HepG2 (cell line): ENCODE measurements around the gene STIMATE. TPM values are rescaled to one million over a fixed set of nuclear protein-coding genes. Genes with fewer than 3 reads are reported as not detected.

Source experiments
- FOXJ3 ChIP-seq: sonication (generic); formaldehyde crosslinking; IDR thresholded peaks from 2 replicates; pipeline ENCODE4 v1.4.0; 2020; ENCODE audit warnings: missing genetic modification reagents, mild to moderate bottlenecking, borderline replicate concordance
- GLMP ChIP-seq: sonication (generic); formaldehyde crosslinking; IDR thresholded peaks from 2 replicates; pipeline ENCODE4 v1.9.0; 2021; ENCODE audit warnings: missing genetic modification reagents, mild to moderate bottlenecking, borderline replicate concordance
- HHEX ChIP-seq: IDR thresholded peaks from 2 replicates; pipeline ENCODE4 v1.6.1; 2016; ENCODE audit warnings: control low read depth
- HOXA5 ChIP-seq: sonication (generic); formaldehyde crosslinking; IDR thresholded peaks from 2 replicates; pipeline ENCODE4 v1.4.0; 2020; ENCODE audit warnings: missing genetic modification reagents
- MXD4 ChIP-seq: IDR thresholded peaks from 2 replicates; pipeline ENCODE4 v1.6.1; 2016; ENCODE audit warnings: mild to moderate bottlenecking, missing biosample characterization, missing genetic modification reagents
- SIX1 ChIP-seq: sonication (generic); formaldehyde crosslinking; IDR thresholded peaks from 2 replicates; pipeline ENCODE4 v1.4.0; 2020; ENCODE audit warnings: missing genetic modification reagents, borderline replicate concordance
- SP4 ChIP-seq: sonication (generic); formaldehyde crosslinking; IDR thresholded peaks from 2 replicates; pipeline ENCODE4 v1.8.1; 2023; ENCODE audit warnings: mild to moderate bottlenecking, missing genetic modification reagents
- TFE3 ChIP-seq: IDR thresholded peaks from 2 replicates; pipeline ENCODE4 v1.6.1; 2016
- ZNF225 ChIP-seq: sonication (generic); formaldehyde crosslinking; IDR thresholded peaks from 2 replicates; pipeline ENCODE4 v1.4.0; 2020; ENCODE audit warnings: mild to moderate bottlenecking, missing genetic modification reagents
- ZNF263 ChIP-seq: sonication (generic); formaldehyde crosslinking; IDR thresholded peaks from 2 replicates; pipeline ENCODE4 v1.4.0; 2020; ENCODE audit warnings: missing genetic modification reagents
- ZNF331 ChIP-seq: sonication (generic); formaldehyde crosslinking; IDR thresholded peaks from 2 replicates; pipeline ENCODE4 v1.4.0; 2020; ENCODE audit warnings: missing genetic modification reagents
- ZNF432 ChIP-seq: sonication (generic); formaldehyde crosslinking; IDR thresholded peaks from 2 replicates; pipeline ENCODE4 v1.5.0; 2020; ENCODE audit warnings: missing genetic modification reagents, mild to moderate bottlenecking, borderline replicate concordance
- ZNF782 ChIP-seq: sonication (generic); formaldehyde crosslinking; IDR thresholded peaks from 2 replicates; pipeline ENCODE4 v1.4.0; 2020; ENCODE audit warnings: missing genetic modification reagents, mild to moderate bottlenecking, borderline replicate concordance
- polyA plus RNA-seq, 8 experiments: library from polyadenylated mRNA; depleted of rRNA in 3 of 8; stranded (reverse) in 7 of 8; unstranded in 1 of 8; fragments of >200 nt; fragmentation: Illumina TruSeq in 4 of 8; extraction: Trizol in 4 of 8; gene quantifications; 2 replicates each; pipeline versions ENCODE4 v1.2.1 to v1.2.3, GENCODE V29; 2011 to 2016; ENCODE audit warnings: low read depth in 4 of 8, missing spikeins in 1 of 8, mixed read lengths in 1 of 8; ENCODE audit not compliant: insufficient read depth in 1 of 8
- total RNA-seq, 5 experiments: library from RNA; depleted of rRNA; stranded (reverse); fragments of >200 nt; fragmentation: Illumina TruSeq; extraction: Trizol; gene quantifications; 2 replicates each; pipeline ENCODE4 v1.2.3, GENCODE V29; 2016; ENCODE audit warnings: low read depth in 1 of 5
- TF ChIP-seq, protein P1 (sequence below): sonication (generic); formaldehyde crosslinking; IDR thresholded peaks from 2 replicates; pipeline ENCODE4 v1.4.0; 2020; ENCODE audit warnings: mild to moderate bottlenecking, missing genetic modification reagents
- TF ChIP-seq, protein P2 (sequence below), 2 experiments: IDR thresholded peaks; 2 replicates each; pipeline ENCODE4 v1.6.1; 2011 to 2012; ENCODE audit warnings: low read length in 2 of 2, borderline replicate concordance in 1 of 2, low read depth in 1 of 2, mild to moderate bottlenecking in 1 of 2, moderate library complexity in 1 of 2
- TF ChIP-seq, protein P3 (sequence below): sonication (generic); formaldehyde crosslinking; IDR thresholded peaks from 2 replicates; pipeline ENCODE4 v1.5.1; 2020; ENCODE audit warnings: missing genetic modification reagents, mild to moderate bottlenecking, borderline replicate concordance

The STIMATE gene
- total and polyA plus RNA-seq, 2 of the 13 experiments (the other 11 are each of a cell fraction or from before 2014, with no cell fraction given), result 5.7 to 11.7 TPM

- TF ChIP-seq TFE3 (CRISPR knock-in tag), result peak; percentile 60; the same call in 1 of the 2 replicates
- TF ChIP-seq ZNF432, result no peak
- no peak for TF ChIP-seq GLMP (CRISPR knock-in tag)
- TF ChIP-seq ZNF331, result peak; percentile 74
- TF ChIP-seq ZNF263 (CRISPR knock-in tag), result no peak
- peak; percentile 36; the same call in 1 of the 2 replicates for TF ChIP-seq SIX1 (CRISPR knock-in tag)
- no peak for TF ChIP-seq ZNF225
- TF ChIP-seq, protein P1, sequence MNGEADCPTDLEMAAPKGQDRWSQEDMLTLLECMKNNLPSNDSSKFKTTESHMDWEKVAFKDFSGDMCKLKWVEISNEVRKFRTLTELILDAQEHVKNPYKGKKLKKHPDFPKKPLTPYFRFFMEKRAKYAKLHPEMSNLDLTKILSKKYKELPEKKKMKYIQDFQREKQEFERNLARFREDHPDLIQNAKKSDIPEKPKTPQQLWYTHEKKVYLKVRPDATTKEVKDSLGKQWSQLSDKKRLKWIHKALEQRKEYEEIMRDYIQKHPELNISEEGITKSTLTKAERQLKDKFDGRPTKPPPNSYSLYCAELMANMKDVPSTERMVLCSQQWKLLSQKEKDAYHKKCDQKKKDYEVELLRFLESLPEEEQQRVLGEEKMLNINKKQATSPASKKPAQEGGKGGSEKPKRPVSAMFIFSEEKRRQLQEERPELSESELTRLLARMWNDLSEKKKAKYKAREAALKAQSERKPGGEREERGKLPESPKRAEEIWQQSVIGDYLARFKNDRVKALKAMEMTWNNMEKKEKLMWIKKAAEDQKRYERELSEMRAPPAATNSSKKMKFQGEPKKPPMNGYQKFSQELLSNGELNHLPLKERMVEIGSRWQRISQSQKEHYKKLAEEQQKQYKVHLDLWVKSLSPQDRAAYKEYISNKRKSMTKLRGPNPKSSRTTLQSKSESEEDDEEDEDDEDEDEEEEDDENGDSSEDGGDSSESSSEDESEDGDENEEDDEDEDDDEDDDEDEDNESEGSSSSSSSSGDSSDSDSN (CRISPR knock-in tag), result no peak; the same call in 1 of the 2 replicates
- TF ChIP-seq, protein P2, sequence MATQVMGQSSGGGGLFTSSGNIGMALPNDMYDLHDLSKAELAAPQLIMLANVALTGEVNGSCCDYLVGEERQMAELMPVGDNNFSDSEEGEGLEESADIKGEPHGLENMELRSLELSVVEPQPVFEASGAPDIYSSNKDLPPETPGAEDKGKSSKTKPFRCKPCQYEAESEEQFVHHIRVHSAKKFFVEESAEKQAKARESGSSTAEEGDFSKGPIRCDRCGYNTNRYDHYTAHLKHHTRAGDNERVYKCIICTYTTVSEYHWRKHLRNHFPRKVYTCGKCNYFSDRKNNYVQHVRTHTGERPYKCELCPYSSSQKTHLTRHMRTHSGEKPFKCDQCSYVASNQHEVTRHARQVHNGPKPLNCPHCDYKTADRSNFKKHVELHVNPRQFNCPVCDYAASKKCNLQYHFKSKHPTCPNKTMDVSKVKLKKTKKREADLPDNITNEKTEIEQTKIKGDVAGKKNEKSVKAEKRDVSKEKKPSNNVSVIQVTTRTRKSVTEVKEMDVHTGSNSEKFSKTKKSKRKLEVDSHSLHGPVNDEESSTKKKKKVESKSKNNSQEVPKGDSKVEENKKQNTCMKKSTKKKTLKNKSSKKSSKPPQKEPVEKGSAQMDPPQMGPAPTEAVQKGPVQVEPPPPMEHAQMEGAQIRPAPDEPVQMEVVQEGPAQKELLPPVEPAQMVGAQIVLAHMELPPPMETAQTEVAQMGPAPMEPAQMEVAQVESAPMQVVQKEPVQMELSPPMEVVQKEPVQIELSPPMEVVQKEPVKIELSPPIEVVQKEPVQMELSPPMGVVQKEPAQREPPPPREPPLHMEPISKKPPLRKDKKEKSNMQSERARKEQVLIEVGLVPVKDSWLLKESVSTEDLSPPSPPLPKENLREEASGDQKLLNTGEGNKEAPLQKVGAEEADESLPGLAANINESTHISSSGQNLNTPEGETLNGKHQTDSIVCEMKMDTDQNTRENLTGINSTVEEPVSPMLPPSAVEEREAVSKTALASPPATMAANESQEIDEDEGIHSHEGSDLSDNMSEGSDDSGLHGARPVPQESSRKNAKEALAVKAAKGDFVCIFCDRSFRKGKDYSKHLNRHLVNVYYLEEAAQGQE (IDR thresholded peaks at IDR 0.05; ENCODE audit: borderline replicate concordance in 1 of 2, low read depth in 1 of 2, low read length in 2 of 2), result peak in 1 of 2 experiments; percentile 52; a peak in 1 of 4 replicates
- TF ChIP-seq, protein P3, sequence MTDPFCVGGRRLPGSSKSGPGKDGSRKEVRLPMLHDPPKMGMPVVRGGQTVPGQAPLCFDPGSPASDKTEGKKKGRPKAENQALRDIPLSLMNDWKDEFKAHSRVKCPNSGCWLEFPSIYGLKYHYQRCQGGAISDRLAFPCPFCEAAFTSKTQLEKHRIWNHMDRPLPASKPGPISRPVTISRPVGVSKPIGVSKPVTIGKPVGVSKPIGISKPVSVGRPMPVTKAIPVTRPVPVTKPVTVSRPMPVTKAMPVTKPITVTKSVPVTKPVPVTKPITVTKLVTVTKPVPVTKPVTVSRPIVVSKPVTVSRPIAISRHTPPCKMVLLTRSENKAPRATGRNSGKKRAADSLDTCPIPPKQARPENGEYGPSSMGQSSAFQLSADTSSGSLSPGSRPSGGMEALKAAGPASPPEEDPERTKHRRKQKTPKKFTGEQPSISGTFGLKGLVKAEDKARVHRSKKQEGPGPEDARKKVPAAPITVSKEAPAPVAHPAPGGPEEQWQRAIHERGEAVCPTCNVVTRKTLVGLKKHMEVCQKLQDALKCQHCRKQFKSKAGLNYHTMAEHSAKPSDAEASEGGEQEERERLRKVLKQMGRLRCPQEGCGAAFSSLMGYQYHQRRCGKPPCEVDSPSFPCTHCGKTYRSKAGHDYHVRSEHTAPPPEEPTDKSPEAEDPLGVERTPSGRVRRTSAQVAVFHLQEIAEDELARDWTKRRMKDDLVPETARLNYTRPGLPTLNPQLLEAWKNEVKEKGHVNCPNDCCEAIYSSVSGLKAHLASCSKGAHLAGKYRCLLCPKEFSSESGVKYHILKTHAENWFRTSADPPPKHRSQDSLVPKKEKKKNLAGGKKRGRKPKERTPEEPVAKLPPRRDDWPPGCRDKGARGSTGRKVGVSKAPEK (CRISPR knock-in tag), result no peak
- TF ChIP-seq MXD4 (CRISPR knock-in tag), result peak; percentile 22; the same call in 1 of the 2 replicates
- peak; percentile 68; the same call in 1 of the 2 replicates for TF ChIP-seq FOXJ3 (CRISPR knock-in tag)
- TF ChIP-seq SP4 (CRISPR knock-in tag), result no peak
- no peak for TF ChIP-seq ZNF782 (CRISPR knock-in tag)
- TF ChIP-seq HHEX (CRISPR knock-in tag), result no peak
- no peak for TF ChIP-seq HOXA5
These were observed 101.9 kb downstream of the STIMATE start (continued) for GRCh38 chr3:52795298-52795900.
